ENCODE measurements around the gene MORN5.

Gene MORN5

GRCh38 chr9:122128969-122129343, 30.8 kb upstream of the MORN5 start:
- no peak for TF ChIP-seq ZFP3 (CRISPR knock-in tag; IDR thresholded peaks at IDR 0.05)
- no peak for TF ChIP-seq ZNF8 (CRISPR knock-in tag; IDR thresholded peaks at IDR 0.05)
- TF ChIP-seq OSR1 (CRISPR knock-in tag; IDR thresholded peaks at IDR 0.05): no peak
- TF ChIP-seq ARNTL (CRISPR knock-in tag; IDR thresholded peaks at IDR 0.05; ENCODE audit: borderline replicate concordance, low read depth): no peak
- no peak for TF ChIP-seq TOX (CRISPR knock-in tag; IDR thresholded peaks at IDR 0.05; ENCODE audit: borderline replicate concordance)
- no peak for TF ChIP-seq ZNF565 (CRISPR knock-in tag; conservative IDR thresholded peaks at IDR 0.05; ENCODE audit: low read depth)
- no peak for TF ChIP-seq ZNF70 (CRISPR knock-in tag; IDR thresholded peaks at IDR 0.05)
- no peak for TF ChIP-seq ISL1 (CRISPR knock-in tag; IDR thresholded peaks at IDR 0.05)
- TF ChIP-seq CREB5 (CRISPR knock-in tag; IDR thresholded peaks at IDR 0.05; ENCODE audit: low read depth): no peak
- TF ChIP-seq TCF4 (CRISPR knock-in tag; IDR thresholded peaks at IDR 0.05; ENCODE audit: borderline replicate concordance): no peak
- no peak for TF ChIP-seq GLIS3 (CRISPR knock-in tag; IDR thresholded peaks at IDR 0.05)
- no peak for TF ChIP-seq ESRRG (CRISPR knock-in tag; IDR thresholded peaks at IDR 0.05)
- no peak for TF ChIP-seq SNAI2 (CRISPR knock-in tag; IDR thresholded peaks at IDR 0.05)
- TF ChIP-seq TSHZ2 (CRISPR knock-in tag; IDR thresholded peaks at IDR 0.05): no peak
- no peak for TF ChIP-seq CSDC2 (CRISPR knock-in tag; IDR thresholded peaks at IDR 0.05)
- no peak for TF ChIP-seq POU6F1 (CRISPR knock-in tag; IDR thresholded peaks at IDR 0.05; ENCODE audit: borderline replicate concordance, low read depth)
- no peak for TF ChIP-seq RARB (CRISPR knock-in tag; IDR thresholded peaks at IDR 0.05)
- ATAC-seq: no peak

- no peak for ATAC-seq
- TF ChIP-seq RARB (CRISPR knock-in tag; IDR thresholded peaks at IDR 0.05) (no peak), GLIS3 (CRISPR knock-in tag; IDR thresholded peaks at IDR 0.05) (no peak), TSHZ2 (CRISPR knock-in tag; IDR thresholded peaks at IDR 0.05) (no peak), ARNTL (CRISPR knock-in tag; IDR thresholded peaks at IDR 0.05; ENCODE audit: borderline replicate concordance, low read depth) (no peak), PATZ1 (CRISPR knock-in tag; IDR thresholded peaks at IDR 0.05; ENCODE audit: borderline replicate concordance) (no peak), ZFP3 (CRISPR knock-in tag; IDR thresholded peaks at IDR 0.05) (no peak), ISL1 (CRISPR knock-in tag; IDR thresholded peaks at IDR 0.05) (no peak), CSDC2 (CRISPR knock-in tag; IDR thresholded peaks at IDR 0.05) (no peak), ZNF8 (CRISPR knock-in tag; IDR thresholded peaks at IDR 0.05) (no peak), ESRRG (CRISPR knock-in tag; IDR thresholded peaks at IDR 0.05) (no peak), OSR1 (CRISPR knock-in tag; IDR thresholded peaks at IDR 0.05) (no peak), CREB5 (CRISPR knock-in tag; IDR thresholded peaks at IDR 0.05; ENCODE audit: low read depth) (no peak), ZFP30 (CRISPR knock-in tag; IDR thresholded peaks at IDR 0.05) (no peak), ZNF70 (CRISPR knock-in tag; IDR thresholded peaks at IDR 0.05) (no peak)
Measured at GRCh38 chr9:122129969-122130368, 29.7 kb upstream of the MORN5 start.

Measured in SK-N-SH treated with all-trans-retinoic acid at 6 μM for 48 hours (cell line).